GM21786 (cell line): ENCODE results near the gene MAP4K5.
A peak's percentile ranks its signal among the peaks of the same experiment; 100 is the strongest.
"Not testable (repeated sequence)": the region's sequence is repeated elsewhere in the genome, so short reads cannot be mapped to it uniquely, and the experiment has no call there.

Source experiments
- ATAC-seq: cut with Tn5 transposase; IDR thresholded peaks from one replicate; pipeline ENCODE4 v1.9.1; 2021; ENCODE audit not compliant: unreplicated experiment

MAP4K5 gene

DNA sequence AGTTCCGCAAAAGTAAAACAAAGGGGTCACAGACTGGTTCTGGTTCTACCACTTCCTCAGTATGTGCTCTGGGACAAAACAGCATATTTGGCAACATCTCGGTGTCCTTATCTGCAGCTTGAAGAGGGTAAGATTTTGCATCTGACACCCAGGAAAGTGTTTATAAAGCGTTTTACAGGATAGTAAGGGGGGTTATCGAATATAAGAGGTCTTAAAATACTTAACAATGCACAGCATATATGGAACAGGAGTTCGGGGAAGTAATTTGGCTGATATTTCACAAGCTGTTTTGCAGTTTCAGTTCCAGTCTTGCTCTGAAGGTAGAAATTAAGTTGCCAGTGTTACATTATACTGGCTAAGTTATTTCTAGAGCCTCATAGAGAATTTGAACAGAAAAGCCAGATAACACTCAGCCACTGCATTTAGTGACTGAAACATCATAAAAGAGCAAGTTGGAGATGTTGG, 904 bp upstream of the MAP4K5 start:
- peak; percentile 18 for ATAC-seq

GRCh38 chr14:50531595-50532501, 521 bp downstream of the MAP4K5 start:
- peak; percentile 33 for ATAC-seq

DNA sequence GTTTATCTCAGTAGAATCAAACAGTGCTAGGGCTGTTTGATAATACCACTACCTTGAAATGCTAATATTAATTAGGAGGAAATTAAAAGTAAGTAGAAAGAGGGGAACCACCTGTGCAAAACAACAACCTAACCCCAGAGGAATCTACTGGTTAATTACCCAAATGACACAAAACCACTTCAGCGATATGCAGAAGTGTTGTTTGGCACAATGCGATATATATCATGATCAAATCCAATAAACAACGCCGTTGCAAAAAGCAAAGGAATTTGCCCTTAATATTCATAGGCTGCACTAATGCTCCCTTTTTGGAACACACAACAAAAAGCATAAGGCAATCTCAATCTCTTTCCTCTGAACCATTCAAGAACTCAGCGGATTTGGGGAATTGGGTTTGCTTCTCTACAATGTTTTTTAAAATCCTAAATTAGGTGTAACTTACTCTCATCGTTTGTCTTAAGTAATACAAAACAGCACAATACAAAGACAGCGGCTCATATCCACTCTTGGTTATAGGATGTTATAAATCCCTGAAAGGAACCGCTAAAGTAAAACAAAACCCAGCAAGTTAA, 1.5 kb downstream of the MAP4K5 start:
- ATAC-seq: no peak

- no peak for ATAC-seq
These were observed 2.0 kb downstream of the MAP4K5 start for GRCh38 chr14:50530358-50530757.

DNA sequence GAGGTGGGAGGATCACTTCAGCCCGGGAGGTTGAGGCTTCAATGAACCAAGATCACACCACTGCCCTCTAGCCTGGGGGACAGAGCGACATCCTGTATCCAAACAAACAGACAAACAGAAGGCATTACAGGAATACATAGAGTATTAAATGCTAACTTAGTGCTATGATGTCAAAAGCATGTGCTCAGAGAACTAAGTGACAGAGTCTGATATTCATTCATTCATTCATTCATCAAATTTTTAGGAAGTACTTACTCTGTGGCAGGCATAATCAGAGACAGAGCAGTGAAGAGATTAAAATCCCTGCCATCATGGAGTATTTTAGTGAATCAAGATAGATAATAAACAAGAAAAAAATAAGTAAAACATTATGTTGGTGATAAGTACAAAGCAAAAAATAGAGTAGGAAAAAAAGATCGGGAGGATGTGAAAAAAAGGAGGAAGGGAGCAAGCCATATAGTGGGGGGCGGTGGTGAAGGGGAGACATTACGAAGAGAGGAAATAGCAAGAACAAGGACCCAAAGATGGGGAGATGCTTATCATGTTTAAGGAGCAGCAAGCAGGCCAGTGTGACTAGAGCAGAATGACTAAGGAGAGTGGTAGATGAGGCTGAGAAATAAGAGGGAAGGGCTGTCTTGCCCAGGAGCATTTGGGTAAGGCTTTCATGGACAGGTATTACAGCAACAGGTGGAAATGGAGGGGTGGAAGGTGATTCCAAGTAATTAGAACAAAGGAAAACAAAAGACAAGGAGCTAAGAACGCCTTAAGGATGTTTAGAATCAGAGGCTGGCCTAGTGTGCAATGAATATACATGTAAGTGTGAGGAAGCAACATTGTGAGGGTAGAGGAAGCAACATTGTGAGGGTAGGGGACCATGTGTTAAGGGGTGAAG, 2.8 kb downstream of the MAP4K5 start:
- no peak for ATAC-seq

DNA sequence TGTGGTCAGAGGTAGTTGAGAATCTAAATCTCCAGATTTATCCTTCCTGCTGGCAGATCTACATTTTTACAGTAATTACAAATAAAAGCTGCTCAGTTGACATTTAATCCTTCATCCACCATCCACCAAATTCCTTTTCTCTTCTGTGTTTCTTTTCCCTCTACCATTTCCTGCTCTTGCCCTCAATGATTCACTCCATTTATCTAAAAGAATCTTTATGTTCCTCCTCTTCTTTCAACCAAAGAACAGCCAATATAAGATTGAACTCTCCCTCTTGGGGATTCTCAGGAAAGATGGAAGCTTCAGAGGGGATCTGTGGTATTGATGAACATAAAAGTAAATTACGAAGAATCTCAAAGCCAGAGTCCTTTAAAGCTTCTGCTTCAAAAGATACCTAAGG, 4.4 kb downstream of the MAP4K5 start:
- ATAC-seq: no peak

GRCh38 chr14:50524731-50525515, 7.4 kb downstream of the MAP4K5 start:
- no peak for ATAC-seq

DNA sequence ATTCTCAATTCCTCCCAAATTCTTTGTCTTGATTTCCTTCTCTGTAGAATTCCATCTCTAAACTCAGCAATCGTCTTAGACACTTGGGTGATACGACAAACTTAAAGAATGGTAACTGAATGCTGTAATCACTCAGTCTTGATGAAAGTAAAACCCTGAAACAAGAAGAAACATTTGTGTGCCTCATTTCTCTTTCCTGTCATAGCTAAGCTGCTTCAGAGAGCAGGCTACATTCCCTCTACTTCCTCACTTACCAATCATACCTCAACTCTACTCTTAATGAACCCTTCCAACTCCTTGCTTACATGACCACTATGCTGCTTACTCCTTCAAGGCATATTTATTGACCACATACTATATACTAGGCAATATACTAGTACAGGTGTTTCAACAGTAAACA, 8.3 kb downstream of the MAP4K5 start:
- peak; percentile 37 for ATAC-seq

GRCh38 chr14:50523271-50524041, 8.9 kb downstream of the MAP4K5 start:
- ATAC-seq: no peak

DNA sequence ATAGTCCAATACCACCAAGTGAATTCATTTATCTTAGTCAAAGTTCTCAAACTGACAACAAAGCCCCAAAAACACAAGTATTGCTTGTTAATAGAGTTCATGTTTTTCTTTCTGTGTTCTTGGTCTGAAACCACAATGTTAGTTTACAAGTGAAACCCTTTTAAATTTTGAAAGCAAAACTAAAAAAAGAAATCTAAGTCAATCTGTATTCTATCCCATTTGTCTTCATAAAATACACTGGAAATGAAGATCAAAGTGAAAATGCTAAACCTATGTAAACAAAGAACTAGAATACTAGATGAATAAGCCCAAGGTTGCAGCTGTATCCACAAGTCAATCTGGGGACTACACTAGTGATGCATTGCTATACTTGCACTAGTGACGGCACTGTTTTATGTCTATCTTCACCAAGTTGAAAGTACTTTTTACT, 10.4 kb downstream of the MAP4K5 start:
- peak; percentile 54 for ATAC-seq

GRCh38 chr14:50520947-50521815, 11.2 kb downstream of the MAP4K5 start:
- ATAC-seq: peak; percentile 66

DNA sequence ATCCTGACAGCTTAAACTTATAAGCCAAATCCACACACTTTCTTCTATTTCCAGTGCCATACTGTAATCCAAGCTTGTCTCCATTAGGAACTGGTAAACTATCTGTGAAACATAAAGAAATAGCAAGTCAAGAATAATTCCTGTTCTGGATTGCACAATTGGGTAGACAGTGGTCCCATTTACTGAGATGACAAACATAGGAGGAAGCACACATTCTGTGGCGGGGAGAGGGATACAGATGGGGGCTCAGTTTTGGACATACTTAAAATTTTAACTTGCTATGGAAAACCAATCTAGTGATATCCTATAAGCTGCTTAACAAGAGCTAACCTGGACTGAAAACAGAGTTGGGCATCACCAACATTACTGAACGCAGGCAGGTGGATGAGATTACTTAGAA, 16.3 kb downstream of the MAP4K5 start:
- ATAC-seq: no peak

- no peak for ATAC-seq
These were observed 19.9 kb downstream of the MAP4K5 start for GRCh38 chr14:50512463-50512862.

DNA sequence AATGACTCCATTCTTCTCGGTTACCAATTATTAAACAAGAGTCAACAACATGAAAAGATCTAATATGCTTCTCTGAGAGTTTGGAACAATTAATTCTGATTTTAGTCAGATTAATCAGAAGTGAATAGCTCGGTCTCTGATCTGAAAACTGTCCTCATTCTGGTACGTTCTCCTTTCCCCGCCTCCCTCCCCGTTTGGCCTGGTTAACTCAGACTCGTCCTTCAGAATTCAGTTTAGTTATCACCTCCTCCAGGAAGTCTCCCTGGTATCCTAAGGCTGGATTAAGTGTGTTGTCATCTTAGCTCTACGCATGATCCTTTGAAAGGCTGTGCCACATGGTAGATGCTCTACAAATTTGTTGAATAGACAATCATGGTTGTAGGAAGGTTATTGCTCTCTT, 22.2 kb downstream of the MAP4K5 start:
- ATAC-seq: no peak

DNA sequence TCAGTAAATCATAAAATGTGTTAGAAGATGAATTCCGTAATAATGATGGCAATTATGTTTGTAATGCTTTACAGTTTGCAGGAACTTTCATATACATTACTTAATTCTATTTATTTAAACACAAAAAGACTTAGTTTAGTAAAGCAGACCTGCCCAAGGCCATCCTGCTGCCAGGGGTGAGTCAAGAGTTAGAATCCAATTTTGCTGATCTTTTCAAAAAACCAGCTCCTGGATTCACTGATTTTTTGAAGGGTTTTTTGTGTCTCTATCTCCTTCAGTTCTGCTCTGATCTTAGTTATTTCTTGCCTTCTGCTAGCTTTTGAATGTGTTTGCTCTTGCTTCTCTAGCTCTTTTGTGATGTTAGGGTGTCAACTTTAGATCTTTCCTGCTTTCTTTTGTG, 25.3 kb downstream of the MAP4K5 start:
- ATAC-seq: not testable (repeated sequence)

DNA sequence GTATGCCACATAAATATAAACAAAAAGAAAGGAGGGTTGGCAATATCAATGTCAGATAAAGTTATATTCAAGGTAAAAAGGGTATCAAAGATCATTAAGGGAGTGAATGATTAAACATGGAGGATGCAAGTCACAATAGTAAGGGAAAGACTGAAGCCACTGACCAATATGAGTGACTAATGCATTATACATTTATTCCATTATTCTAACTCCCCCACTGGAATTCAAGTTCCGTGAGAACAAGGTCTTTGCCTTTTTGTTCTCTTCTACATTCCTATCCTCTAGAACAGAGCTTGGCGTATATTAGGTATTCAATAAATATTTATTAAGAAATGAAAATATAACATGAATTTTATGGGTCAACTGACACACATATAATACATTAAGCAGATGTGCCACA, 30.7 kb downstream of the MAP4K5 start:
- no peak for ATAC-seq

- no peak for ATAC-seq
These were observed 35.0 kb downstream of the MAP4K5 start for GRCh38 chr14:50497351-50497750.

DNA sequence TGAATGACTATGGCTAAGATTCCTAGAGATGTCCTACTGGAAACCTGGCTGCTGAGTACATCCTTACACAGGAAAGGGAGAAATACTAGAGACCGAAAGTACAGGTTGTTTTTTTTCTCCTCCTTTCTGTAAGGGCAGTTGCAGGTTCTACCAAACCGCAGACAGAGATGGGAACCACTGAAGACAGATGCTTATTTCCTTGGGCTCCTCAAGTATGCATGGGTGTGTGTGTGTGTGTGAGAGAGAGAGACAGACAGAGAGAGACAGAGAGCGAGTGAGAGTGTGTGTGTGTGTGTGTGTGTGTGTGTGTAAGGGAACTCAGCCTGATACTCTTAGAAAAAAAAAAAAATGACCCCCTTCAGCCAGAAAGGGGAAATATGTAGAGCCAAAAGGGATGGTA, 42.5 kb downstream of the MAP4K5 start:
- no peak for ATAC-seq

GRCh38 chr14:50488521-50488920, 43.8 kb downstream of the MAP4K5 start:
- ATAC-seq: no peak
